Testis (tissue), 3 donors: ENCODE measurements around the gene GREB1. TPM values are rescaled to one million over a fixed set of nuclear protein-coding genes. Genes with fewer than 3 reads are reported as not detected.
A peak's percentile ranks its signal among the peaks of the same experiment; 100 is the strongest.

Experiments used
- DNase-seq: peaks from one replicate; pipeline ENCODE4 v3.0.0-alpha.2; 2019
- H3K27ac ChIP-seq, 2 donors: fragments of 200-600 bp; sonication (generic); one replicate each; pipeline ENCODE4 v1.5.1; 2019
- H3K27me3 ChIP-seq: fragments of 200-600 bp; sonication (generic); one replicate; pipeline ENCODE4 v1.5.1; 2019
- H3K36me3 ChIP-seq: fragments of 200-600 bp; sonication (generic); one replicate; pipeline ENCODE4 v1.5.1; 2017; ENCODE audit warnings: low read depth; ENCODE audit errors: missing control alignments
- H3K4me1 ChIP-seq: fragments of 200-600 bp; sonication (generic); one replicate; pipeline ENCODE4 v1.5.1; 2019
- H3K4me3 ChIP-seq, 2 donors: fragments of 200-600 bp; sonication (generic); one replicate each; pipeline ENCODE4 v1.5.1; 2017 to 2019
- H3K9me3 ChIP-seq: fragments of 200-600 bp; sonication (generic); one replicate; pipeline ENCODE4 v1.5.1; 2017
- POLR2A ChIP-seq: fragments of 450-650 bp; IDR thresholded peaks from one replicate; pipeline ENCODE4 v1.6.1; 2017; ENCODE audit warnings: antibody characterized with exemption, mild to moderate bottlenecking, moderate library complexity
- WGBS, 2 donors: methylation state at CpG; one replicate each; pipeline ENCODE4 v1.1.5; 2018; 5-methylcytosine and 5-hydroxymethylcytosine counted together
- intact Hi-C: fragments of 100-400 bp; cut with DNase I; formaldehyde crosslinking; loops from one replicate; pipeline ENCODE4 v1.15.1; 2023; ENCODE audit warnings: low total_unique reads
- polyA plus RNA-seq: library from polyadenylated mRNA; stranded (reverse); fragments of 350-450 nt; fragmentation: Illumina TruSeq; extraction: RNeasy Lipid Tissue Mini Kit (QIAGEN cat#74804); gene quantifications from one replicate; pipeline ENCODE4 v1.2.3, GENCODE V29; 2014; ENCODE audit warnings: low read depth, low replicate concordance; ENCODE audit not compliant: insufficient read depth
- total RNA-seq, 2 donors: library from RNA; depleted of rRNA; stranded (reverse); fragments of >200 nt; gene quantifications; one replicate each; pipeline ENCODE4 v1.2.3, GENCODE V29; 2016
- TF ChIP-seq, protein P1 (sequence below), 3 experiments: fragments of 450-650 bp in 2 of 3; fragments of 200-600 bp in 1 of 3; sonication (generic) in 1 of 3; IDR thresholded peaks; one replicate each; pipeline ENCODE4 v1.5.1; 2016 to 2019; ENCODE audit warnings: antibody characterized with exemption in 3 of 3, mild to moderate bottlenecking in 2 of 3, moderate library complexity in 1 of 3

GREB1 gene
- total and polyA plus RNA-seq, 3 donors from 2014 or later = 29.8 to 136 (median 91.0) TPM

- Histone ChIP-seq H3K4me1 (no peaks in the 10 kb centered on the region), H3K36me3 (no peaks in the 10 kb centered on the region), H3K4me3 (no peak overlapping the region), H3K27ac (no peak overlapping the region), H3K27me3 (no peaks in the 10 kb centered on the region), H3K9me3 (no peaks in the 10 kb centered on the region)
- no peak for TF ChIP-seq POLR2A
- TF ChIP-seq, protein P1, sequence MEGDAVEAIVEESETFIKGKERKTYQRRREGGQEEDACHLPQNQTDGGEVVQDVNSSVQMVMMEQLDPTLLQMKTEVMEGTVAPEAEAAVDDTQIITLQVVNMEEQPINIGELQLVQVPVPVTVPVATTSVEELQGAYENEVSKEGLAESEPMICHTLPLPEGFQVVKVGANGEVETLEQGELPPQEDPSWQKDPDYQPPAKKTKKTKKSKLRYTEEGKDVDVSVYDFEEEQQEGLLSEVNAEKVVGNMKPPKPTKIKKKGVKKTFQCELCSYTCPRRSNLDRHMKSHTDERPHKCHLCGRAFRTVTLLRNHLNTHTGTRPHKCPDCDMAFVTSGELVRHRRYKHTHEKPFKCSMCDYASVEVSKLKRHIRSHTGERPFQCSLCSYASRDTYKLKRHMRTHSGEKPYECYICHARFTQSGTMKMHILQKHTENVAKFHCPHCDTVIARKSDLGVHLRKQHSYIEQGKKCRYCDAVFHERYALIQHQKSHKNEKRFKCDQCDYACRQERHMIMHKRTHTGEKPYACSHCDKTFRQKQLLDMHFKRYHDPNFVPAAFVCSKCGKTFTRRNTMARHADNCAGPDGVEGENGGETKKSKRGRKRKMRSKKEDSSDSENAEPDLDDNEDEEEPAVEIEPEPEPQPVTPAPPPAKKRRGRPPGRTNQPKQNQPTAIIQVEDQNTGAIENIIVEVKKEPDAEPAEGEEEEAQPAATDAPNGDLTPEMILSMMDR (IDR thresholded peaks at IDR 0.05) = no peak
- intact Hi-C loops = no loop called here
- 96 to 98% methylated on average over 9 of the region's 9 CpGs for WGBS, 2 donors
- no peak for DNase-seq
Observed at GRCh38 chr2:11590193-11590592, 56.3 kb downstream of the GREB1 start.

DNA sequence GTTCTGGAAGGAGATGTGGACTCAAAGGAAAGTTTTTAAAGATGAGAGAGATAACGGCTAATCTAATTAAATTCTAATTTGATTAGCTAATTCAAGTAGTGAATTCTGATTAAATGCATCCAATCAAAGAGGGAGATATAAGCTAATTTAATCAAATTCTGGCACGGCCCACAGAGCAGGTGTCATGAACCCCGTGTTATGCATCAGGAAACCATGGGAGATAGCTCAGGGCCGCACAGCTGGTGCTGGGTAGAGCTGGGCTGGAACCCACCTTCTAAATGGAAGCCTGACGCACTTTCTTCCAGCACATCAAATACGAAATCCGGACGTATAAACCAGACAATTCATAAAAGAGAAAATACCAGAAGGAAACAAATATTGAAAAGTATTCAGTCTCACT, 57.2 kb downstream of the GREB1 start:
- no peak overlapping the region for H3K4me3 ChIP-seq
- no peak overlapping the region for H3K27ac ChIP-seq
- WGBS, 2 donors = 91 to 92% methylated on average over 8 of the region's 8 CpGs
- no peaks in the 10 kb centered on the region for H3K27me3 ChIP-seq
- no peak for DNase-seq
- no peaks in the 10 kb centered on the region for H3K9me3 ChIP-seq
- H3K4me1 ChIP-seq = no peaks in the 10 kb centered on the region
- H3K36me3 ChIP-seq = no peaks in the 10 kb centered on the region
- intact Hi-C loops = no loop called here
- TF ChIP-seq POLR2A = no peak
- TF ChIP-seq, protein P1 (IDR thresholded peaks at IDR 0.05) = no peak

GRCh38 chr2:11592671-11593574, 59.1 kb downstream of the GREB1 start:
- H3K36me3 ChIP-seq = no peaks in the 10 kb centered on the region
- H3K4me1 ChIP-seq = no peaks in the 10 kb centered on the region
- intact Hi-C loops = no loop called here
- no peak for DNase-seq
- no peaks in the 10 kb centered on the region for H3K27me3 ChIP-seq
- no peak for TF ChIP-seq POLR2A
- TF ChIP-seq, protein P1 (IDR thresholded peaks at IDR 0.05) = no peak
- no peak overlapping the region for H3K27ac ChIP-seq
- peak overlapping the region in 1 of 2 donors; percentile 9 for H3K4me3 ChIP-seq
- 30 to 76% methylated on average over 15 to 53 of the region's 53 CpGs for WGBS, 2 donors
- H3K9me3 ChIP-seq = no peaks in the 10 kb centered on the region

DNA sequence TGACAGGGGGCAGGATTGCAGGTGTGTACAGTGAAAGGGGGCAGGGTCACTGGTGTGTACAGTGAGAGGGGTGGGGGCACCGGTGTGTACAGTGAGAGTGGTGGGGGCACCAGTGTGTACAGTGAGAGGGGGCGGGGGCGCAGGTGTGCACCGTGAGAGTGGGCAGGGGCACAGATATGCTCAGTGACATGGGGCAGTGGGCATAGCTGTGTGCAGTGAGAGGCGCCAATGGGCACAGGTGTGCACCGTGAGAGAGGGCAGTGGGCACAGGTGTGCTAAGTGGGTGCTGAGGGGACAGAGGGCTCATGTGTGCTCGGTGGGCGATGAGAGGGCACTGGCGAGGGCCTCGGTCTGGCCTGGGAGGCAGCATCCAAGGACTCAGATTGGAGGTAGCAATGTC, 63.0 kb downstream of the GREB1 start:
- no peak for DNase-seq
- Histone ChIP-seq H3K36me3 (no peaks in the 10 kb centered on the region), H3K4me1 (no peaks in the 10 kb centered on the region), H3K27me3 (no peaks in the 10 kb centered on the region), H3K27ac (no peak overlapping the region), H3K9me3 (no peaks in the 10 kb centered on the region), H3K4me3 (no peak overlapping the region)
- intact Hi-C loops = no loop called here
- WGBS, 2 donors = 91 to 94% methylated on average over 10 of the region's 10 CpGs
- TF ChIP-seq, protein P1 (IDR thresholded peaks at IDR 0.05) = no peak
- no peak for TF ChIP-seq POLR2A
